Measurements from ENCODE around the gene PDE10A.

- TF ChIP-seq TAF1 (IDR thresholded peaks at IDR 0.05; ENCODE audit: borderline replicate concordance, insufficient read depth, low read length) (no peak), POLR2AphosphoS5 (IDR thresholded peaks at IDR 0.05; ENCODE audit: low read depth, low read length) (no peak), REST (IDR thresholded peaks at IDR 0.05; ENCODE audit: insufficient read depth in 1 of 2, low read depth in 2 of 2, low read length in 2 of 2) (no peak), SIN3A (IDR thresholded peaks at IDR 0.05; ENCODE audit: borderline replicate concordance, insufficient read depth, low read length) (no peak)
Measured at GRCh38 chr6:165594584-165595333, 68.3 kb downstream of the PDE10A start.

Data from PFSK-1 (cell line).